Uterus (tissue), 4 donors: ENCODE data around the gene SCRT2. TPM values are rescaled to one million over a fixed set of nuclear protein-coding genes. Genes with fewer than 3 reads are reported as not detected.
A peak's percentile ranks its signal among the peaks of the same experiment; 100 is the strongest.

Experiments used
- DNase-seq, 2 donors: peaks; one replicate each; pipeline ENCODE4 v3.0.0-alpha.2; 2019 to 2020
- H3K27ac ChIP-seq, 2 donors: fragments of 200-600 bp; sonication (generic); 1 replicate in 1 of 2; 2 replicates in 1 of 2; pipeline ENCODE4 v1.5.1; 2016 to 2018
- H3K27me3 ChIP-seq, 2 donors: fragments of 200-600 bp; sonication (generic); one replicate each; pipeline ENCODE4 v1.5.1; 2018 to 2019; ENCODE audit warnings: control low read depth in 1 of 2
- H3K36me3 ChIP-seq, 2 donors: fragments of 200-600 bp; sonication (generic); one replicate each; pipeline ENCODE4 v1.5.1; 2019; ENCODE audit warnings: control low read depth in 1 of 2
- H3K4me1 ChIP-seq, 2 donors: fragments of 200-600 bp; sonication (generic); one replicate each; pipeline ENCODE4 v1.5.1; 2018 to 2019; ENCODE audit warnings: control low read depth in 1 of 2
- H3K4me3 ChIP-seq, 2 donors: fragments of 200-600 bp; sonication (generic); 1 replicate in 1 of 2; 2 replicates in 1 of 2; pipeline ENCODE4 v1.5.1; 2018 to 2019; ENCODE audit warnings: mild to moderate bottlenecking in 1 of 2
- H3K9me3 ChIP-seq, 2 donors: fragments of 200-600 bp; sonication (generic); one replicate each; pipeline ENCODE4 v1.5.1; 2019; ENCODE audit warnings: control low read depth in 1 of 2
- POLR2A ChIP-seq, 2 donors: fragments of 450-650 bp; IDR thresholded peaks; one replicate each; pipeline ENCODE4 v1.6.1; 2016; ENCODE audit warnings: antibody characterized with exemption in 2 of 2, mild to moderate bottlenecking in 1 of 2, moderate library complexity in 1 of 2
- intact Hi-C: fragments of 100-400 bp; cut with DNase I; formaldehyde crosslinking; loops from one replicate; pipeline ENCODE4 v1.15.1; 2023; ENCODE audit warnings: low total_unique reads
- total RNA-seq, 4 donors: library from RNA; depleted of rRNA in 3 of 4; stranded (reverse); fragments of >200 nt in 3 of 4; gene quantifications; one replicate each; pipeline versions ENCODE4 v1.1.0 to v1.2.4, GENCODE V29; 2014 to 2023
- TF ChIP-seq, protein P1 (sequence below), 4 experiments: fragments of 200-600 bp in 2 of 4; fragments of 450-650 bp in 2 of 4; sonication (generic) in 2 of 4; IDR thresholded peaks; one replicate each; pipeline ENCODE4 v1.5.1; 2016 to 2019; ENCODE audit warnings: antibody characterized with exemption in 4 of 4, mild to moderate bottlenecking in 2 of 4, moderate library complexity in 1 of 4
- donor health status: DM: yes; HTN: yes; CAD: no.

The SCRT2 gene
- total RNA-seq, 4 donors from 2014 or later: not detected

DNA sequence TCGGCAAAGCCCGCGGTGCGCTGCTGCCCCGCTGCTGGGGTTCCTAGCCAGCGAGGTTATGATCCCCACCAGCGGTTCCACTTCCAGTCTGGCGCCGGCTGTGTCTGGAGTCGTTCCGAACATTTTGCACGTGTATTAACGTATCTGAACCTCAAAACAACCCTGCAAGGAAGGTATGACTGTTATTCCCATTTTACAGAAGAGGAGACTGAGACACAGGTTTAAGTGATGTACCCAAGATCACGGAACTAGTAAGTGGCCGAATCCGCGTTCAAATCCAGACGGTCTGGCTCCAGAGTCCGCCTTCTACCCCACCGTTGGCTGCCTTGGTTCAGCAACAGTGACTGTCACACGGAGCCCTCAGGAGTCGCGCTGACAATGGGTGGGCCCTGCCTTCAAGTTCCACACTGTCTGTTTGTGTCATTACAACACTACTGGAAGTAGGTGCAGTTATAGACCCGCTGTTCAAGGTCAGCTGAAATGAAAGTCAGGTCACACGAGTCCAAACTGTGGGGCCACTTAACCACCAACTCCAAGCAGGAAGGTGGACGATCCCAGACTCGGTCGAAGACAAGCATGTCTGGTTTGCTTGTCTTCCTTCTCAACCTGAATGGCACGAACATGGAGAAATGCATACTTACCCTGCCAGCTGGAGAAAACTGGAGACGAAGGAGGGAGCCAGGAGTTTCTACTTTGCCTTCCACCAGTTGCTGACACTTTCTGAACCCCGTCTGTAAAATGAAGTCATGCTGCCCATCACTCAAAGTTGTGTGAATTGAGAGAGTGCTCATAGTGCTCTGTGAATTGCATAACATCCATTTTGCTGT, 21.8 kb downstream of the SCRT2 start:
- Histone ChIP-seq H3K36me3 (no peaks in the 10 kb centered on the region), H3K9me3 (no peaks in the 10 kb centered on the region), H3K27me3 (no peaks in the 10 kb centered on the region), H3K4me1 (no peaks in the 10 kb centered on the region), H3K27ac (peak overlapping the region; percentile 77 to 93), H3K4me3 (peak overlapping the region; percentile 50 to 77)
- no peak for DNase-seq
- intact Hi-C loops: no loop called here
- TF ChIP-seq POLR2A (IDR thresholded peaks at IDR 0.05): no peak
- TF ChIP-seq, protein P1, sequence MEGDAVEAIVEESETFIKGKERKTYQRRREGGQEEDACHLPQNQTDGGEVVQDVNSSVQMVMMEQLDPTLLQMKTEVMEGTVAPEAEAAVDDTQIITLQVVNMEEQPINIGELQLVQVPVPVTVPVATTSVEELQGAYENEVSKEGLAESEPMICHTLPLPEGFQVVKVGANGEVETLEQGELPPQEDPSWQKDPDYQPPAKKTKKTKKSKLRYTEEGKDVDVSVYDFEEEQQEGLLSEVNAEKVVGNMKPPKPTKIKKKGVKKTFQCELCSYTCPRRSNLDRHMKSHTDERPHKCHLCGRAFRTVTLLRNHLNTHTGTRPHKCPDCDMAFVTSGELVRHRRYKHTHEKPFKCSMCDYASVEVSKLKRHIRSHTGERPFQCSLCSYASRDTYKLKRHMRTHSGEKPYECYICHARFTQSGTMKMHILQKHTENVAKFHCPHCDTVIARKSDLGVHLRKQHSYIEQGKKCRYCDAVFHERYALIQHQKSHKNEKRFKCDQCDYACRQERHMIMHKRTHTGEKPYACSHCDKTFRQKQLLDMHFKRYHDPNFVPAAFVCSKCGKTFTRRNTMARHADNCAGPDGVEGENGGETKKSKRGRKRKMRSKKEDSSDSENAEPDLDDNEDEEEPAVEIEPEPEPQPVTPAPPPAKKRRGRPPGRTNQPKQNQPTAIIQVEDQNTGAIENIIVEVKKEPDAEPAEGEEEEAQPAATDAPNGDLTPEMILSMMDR (IDR thresholded peaks at IDR 0.05): no peak

- Histone ChIP-seq H3K36me3 (no peaks in the 10 kb centered on the region), H3K9me3 (no peaks in the 10 kb centered on the region), H3K4me1 (no peaks in the 10 kb centered on the region), H3K4me3 (peak within 1 kb of the TSS; percentile 50 to 77), H3K27me3 (no peaks in the 10 kb centered on the region), H3K27ac (peak within 1 kb of the TSS; percentile 77 to 93)
- peak; percentile 89 to 90 for DNase-seq
- intact Hi-C loops: no loop called here
- TF ChIP-seq, protein P1 (IDR thresholded peaks at IDR 0.05): peak; percentile 9 to 70 (median 64)
- peak in 1 of 2 donors; percentile 77 for TF ChIP-seq POLR2A (IDR thresholded peaks at IDR 0.05)
Measured at GRCh38 chr20:653110-653589, 22.5 kb downstream of the SCRT2 start, which contains the start of gene SRXN1. Gene SRXN1, minus strand, starts transcription at chr20:653200. Its CDS starts 15 bp downstream, at chr20:653185.

- intact Hi-C loops: no loop called here
- Histone ChIP-seq H3K9me3 (no peaks in the 10 kb centered on the region), H3K27ac (peak overlapping the region; percentile 77 to 93), H3K4me1 (no peaks in the 10 kb centered on the region), H3K36me3 (no peaks in the 10 kb centered on the region), H3K27me3 (no peaks in the 10 kb centered on the region), H3K4me3 (peak overlapping the region; percentile 50 to 77)
- TF ChIP-seq, protein P1 (IDR thresholded peaks at IDR 0.05): no peak
- TF ChIP-seq POLR2A (IDR thresholded peaks at IDR 0.05): no peak
- DNase-seq: peak in 1 of 2 donors; percentile 52
Measured at GRCh38 chr20:652615-653109, 22.9 kb downstream of the SCRT2 start.

DNA sequence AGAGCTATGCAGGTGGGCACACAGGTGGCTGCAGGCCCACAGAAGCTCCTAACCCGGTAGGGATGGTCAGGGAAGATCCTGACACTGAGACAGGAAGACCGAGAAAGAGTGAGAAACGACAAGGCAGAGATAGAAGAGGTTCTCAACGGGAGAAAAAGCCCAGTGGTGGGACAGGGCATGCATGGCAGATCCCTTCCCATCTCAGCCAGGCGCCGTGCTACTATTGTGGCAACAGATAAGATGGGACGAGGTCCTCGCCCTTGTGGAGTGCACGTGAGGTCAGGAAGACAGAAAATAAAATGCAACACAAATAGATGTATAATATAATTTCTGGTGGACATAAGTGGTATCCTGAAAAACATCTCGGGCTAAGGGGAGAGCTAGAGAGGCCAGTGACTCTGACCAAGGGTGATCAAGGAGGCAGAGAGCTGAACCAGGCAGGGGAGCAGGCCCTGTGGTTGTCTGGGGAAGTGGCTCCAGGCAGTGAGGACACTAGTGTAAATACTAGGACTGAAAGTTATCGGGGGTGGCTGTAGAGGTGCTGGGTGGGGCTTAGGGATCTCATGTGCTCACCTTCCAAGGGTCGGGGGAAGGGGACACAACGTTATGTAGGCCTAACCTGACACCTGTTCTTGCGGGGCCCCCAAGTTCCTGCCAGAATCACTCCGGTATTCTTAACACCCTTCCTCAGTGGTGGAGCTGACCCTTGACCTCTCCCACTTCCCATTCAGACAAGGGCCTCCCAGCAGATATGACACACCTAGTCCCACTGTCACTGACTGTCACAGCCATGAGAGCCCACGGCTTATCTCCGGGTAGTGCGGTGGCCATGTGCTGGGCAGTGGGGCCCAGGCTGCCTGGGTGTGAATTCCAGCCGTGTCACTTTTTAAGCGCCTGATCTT, 23.6 kb downstream of the SCRT2 start:
- intact Hi-C loops: no loop called here
- Histone ChIP-seq H3K4me1 (no peaks in the 10 kb centered on the region), H3K36me3 (no peaks in the 10 kb centered on the region), H3K27me3 (no peaks in the 10 kb centered on the region), H3K27ac (peak overlapping the region; percentile 77 to 93), H3K9me3 (no peaks in the 10 kb centered on the region), H3K4me3 (peak overlapping the region; percentile 50 to 77)
- TF ChIP-seq, protein P1 (IDR thresholded peaks at IDR 0.05): no peak
- no peak for TF ChIP-seq POLR2A (IDR thresholded peaks at IDR 0.05)
- no peak for DNase-seq
